Hair follicle dermal papilla cell (primary cell): ENCODE data around the gene VSIG10L. TPM values are rescaled to one million over a fixed set of nuclear protein-coding genes. Genes with fewer than 3 reads are reported as not detected.

Source experiments
- total RNA-seq: library from RNA; depleted of rRNA; stranded (reverse); fragments of >200 nt; gene quantifications from 2 replicates; pipeline ENCODE4 v1.2.3, GENCODE V29; 2012

The VSIG10L gene
- total RNA-seq: 0.49 and 0.81 TPM in 2 replicates

DNA sequence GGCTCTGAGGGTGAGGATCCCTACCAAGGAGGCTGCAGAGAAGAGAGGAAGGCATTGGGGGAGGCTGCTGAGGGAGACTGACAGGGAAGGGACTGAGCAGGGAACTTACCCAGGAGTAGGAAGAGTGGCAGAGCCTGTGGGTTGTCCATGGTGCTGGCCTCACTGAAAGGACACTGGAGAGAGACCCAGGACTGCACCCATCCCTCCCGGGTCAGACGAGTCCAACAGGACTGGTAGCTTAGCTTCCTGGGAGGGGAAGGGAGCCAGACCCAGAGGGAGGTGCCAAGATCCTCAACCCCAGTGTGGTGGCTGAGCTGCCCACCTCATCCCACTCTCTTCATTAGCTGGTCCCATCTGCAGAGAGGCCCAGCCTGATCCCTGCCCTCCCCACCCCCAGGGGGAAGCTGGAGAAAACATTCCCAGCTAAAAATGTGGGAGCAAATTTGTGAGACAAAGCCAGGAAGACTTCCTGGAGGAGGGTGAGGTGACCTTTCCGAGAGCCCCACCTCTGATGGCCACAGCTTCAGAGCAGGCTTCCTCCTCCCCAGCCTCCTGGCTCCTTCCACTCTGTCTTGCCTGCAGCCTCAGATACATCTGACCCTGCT lies at the start of gene VSIG10L:
VSIG10L (minus strand) TSS at position 164 of the 605 bp plus-strand sequence; CDS start at position 149, 15 bp downstream.

DNA sequence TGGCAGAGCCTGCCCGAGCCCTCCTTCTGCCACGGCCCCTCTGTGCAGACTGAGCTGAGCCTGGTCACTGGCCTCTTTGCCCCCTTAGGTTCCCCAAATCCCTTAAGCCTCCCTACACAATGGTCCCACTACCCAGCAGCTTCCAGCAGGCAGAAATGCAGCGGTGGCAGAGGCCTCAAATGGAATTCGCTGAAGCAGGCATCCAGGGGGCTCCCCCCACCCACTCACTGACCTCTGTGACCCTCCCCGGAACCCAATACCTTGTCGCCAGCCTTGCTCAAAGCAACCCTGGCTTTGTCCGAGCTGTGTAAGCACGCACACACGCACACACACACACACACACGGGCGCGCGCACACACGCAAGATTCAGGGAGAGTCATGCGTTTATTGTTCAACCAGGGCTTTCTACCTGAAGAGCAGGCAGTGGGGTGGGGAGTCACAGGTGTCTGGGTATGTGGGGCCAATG lies 46.0 kb upstream of the VSIG10L start, which contains the start of gene LIM2:
LIM2 (minus strand) TSS at position 51 of the 466 bp plus-strand sequence. CDS start 531 bp downstream, outside the sequence.

DNA sequence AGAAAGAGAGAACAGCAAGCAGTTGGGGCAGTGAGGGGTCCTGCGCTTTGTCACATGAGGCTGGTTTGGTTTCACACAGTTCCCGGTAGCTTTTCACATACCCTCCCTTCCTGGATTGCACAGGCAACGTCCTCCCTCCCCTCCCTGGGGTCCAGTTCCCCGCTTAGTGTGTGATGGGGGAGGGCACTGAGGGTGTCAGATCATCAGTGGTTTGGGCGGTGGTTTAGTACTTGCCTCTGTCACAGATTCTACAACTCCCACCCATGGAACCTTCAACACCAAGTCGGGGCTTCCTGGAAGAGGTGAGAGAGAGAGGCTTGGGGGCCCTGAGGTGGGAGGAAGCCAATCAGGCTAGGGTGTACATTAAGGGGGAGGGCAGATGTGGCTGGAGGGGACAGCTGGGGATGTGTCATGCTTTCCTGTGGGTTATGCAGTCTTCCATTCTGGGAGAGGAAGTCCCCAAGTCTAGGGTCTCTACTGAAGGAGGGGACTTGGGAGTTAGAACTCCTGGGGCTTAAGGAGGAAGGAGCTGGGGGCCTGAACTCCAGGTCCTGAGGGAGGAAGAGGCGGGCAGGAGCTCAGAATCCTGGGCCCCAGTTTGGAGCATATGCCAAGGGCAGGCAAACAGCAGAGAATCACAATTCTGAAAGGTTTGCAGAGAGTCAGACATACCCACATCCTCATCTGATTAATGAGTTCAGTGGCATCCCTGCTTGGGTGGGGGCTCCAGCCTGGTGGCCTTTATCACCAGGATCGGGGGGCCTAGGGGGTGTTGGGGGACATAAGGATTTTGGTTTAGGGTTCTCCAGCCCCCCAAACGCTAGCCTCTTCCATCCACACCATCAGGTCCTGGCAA lies 30.9 kb upstream of the VSIG10L start, which contains the start of gene NKG7:
NKG7 (minus strand) TSS at position 6 of the 856 bp plus-strand sequence. CDS start 119 bp downstream, outside the sequence.

DNA sequence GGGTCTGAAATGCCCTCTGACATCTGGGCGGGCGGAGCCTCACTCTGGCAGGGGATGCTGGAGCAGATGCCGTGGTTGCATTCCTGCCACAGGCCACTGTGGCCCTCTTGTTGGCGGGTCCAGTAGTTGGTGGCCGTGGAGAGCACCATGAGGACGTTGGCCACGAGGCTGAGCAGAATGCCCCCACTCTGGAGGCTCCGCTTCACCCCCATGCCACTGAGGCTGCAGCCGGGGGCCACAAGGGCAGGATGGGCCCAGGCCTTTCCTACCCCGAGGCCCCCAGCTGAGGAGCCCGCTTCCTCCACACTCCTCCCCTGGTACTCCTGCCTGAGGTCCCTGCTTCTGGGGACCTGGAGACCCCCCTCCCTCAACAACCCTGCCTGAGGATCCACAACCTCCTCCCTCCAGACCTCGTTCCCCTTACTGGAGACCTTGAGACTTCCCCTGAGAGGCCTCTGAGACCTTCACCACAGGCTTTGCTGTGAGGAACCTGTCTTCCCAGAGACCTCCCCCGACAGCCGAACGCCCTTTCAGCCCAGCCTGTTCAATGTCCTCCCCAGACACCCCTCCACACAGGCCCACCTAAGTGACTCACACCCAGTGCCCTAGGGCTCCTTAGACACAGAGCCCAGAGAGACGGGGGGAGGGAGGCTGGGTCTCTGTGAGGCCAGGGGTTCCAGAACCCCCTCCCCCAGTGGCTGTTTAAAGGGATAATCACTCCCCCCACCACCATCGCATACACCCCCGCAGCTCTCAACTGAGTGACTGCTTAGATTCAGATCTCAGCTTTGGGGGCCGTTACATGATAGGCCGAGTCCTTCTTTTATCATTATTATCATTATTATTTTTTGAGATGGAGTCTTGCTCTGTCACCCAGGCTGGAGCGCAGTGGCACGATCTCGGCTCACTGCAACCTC lies 26.7 kb upstream of the VSIG10L start, which contains the start of gene CLDND2:
CLDND2 (minus strand) TSS at position 638 of the 917 bp plus-strand sequence; CDS start at position 212, 426 bp downstream.

DNA sequence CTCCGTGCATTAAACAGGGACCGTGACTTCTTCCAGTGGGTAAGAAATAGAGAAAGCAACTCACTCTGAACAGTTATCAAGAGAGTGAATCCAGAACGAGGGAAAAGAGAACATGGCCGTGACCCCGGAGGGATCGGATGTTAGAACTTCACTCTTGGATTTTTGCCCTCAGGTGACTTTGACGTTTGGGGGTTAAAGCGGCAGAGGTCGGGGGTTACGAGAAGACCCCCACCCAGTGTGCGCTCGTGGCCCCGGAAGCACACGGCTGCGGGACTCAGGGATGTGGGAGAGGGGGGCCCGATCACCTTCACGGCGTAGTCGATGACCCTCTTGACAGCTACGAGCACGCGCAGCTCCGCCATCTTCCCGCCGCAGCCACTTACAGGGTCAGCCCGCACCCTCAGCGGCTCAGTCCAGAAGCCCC lies 24.0 kb upstream of the VSIG10L start, which contains the start of gene ETFB:
ETFB (minus strand) TSS at position 424 of the 424 bp plus-strand sequence; CDS start at position 362, 62 bp downstream.

DNA sequence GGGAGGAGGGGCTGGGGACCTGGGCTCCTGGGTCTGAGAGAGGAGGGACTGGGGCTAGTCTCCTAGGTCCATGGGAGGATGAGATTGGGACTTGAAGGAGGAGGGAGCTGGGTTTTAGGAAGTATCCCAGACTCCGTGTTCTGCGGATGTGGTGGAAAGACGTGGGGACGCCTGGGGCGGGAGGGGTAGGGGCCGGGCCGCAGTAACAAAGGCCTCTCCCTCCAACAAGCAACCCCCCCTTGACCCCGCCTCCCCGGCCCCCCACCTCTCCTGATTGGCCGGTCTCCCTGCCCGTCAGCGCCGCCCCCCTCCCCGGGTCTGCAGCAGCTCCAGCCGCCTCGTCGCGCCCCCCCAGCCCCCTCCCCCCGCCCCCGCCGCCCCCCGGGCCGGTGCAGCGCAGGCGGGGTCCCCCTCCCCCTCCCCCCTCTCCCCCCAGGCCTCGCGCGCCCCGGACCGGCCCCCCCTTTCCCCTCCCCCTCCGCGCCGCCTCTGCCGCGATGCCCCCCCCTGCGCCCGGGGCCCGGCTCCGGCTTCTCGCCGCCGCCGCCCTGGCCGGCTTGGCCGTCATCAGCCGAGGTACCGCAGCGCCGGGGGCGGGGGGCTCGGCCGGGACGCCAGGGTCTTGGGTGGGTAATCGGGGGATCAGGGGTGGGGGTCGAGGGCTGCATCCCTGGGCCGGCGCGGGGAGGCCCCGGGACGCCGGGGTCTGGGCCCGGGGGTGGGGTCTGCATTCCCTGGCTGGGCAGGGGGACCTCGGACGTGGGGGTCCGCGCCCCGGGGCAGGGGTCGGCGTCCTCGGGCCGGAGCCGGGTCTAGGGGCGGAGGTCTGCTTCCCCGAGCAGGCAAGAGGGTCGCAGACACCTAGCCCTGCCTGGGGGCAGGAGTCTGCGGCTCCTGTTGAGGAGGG lies 30.3 kb downstream of the VSIG10L start, which contains the start of gene IGLON5:
IGLON5 (plus strand) TSS at position 294 of the 907 bp plus-strand sequence; CDS start at position 498, 204 bp downstream.

Other genes starting within 250 kb of the VSIG10L start
- gene CTU1, start 233.7 kb downstream of the VSIG10L start, total RNA-seq: 5.3 and 5.4 TPM in 2 replicates
- not detected in 2 replicates for gene SIGLEC9, start 217.2 kb downstream of the VSIG10L start, total RNA-seq
- gene SIGLEC7, start 199.8 kb downstream of the VSIG10L start, total RNA-seq: not detected in 2 replicates
- gene CD33, start 117.1 kb downstream of the VSIG10L start, total RNA-seq: not detected in 2 replicates
- gene SIGLECL1, start 91.1 kb downstream of the VSIG10L start, total RNA-seq: not detected in 2 replicates
- gene IGLON5, start 30.5 kb downstream of the VSIG10L start, total RNA-seq: not detected in 2 replicates
- gene ETFB, start 24.2 kb upstream of the VSIG10L start, total RNA-seq: 48.0 and 58.5 TPM in 2 replicates
- not detected in 2 replicates for gene CLDND2, start 26.9 kb upstream of the VSIG10L start, total RNA-seq
- gene NKG7, start 30.5 kb upstream of the VSIG10L start, total RNA-seq: not detected in 2 replicates
- gene LIM2, start 45.8 kb upstream of the VSIG10L start, total RNA-seq: not detected in 2 replicates
- gene C19orf84, start 48.5 kb upstream of the VSIG10L start, total RNA-seq: not detected in 2 replicates
- not detected in 2 replicates for gene SIGLEC10, start 75.5 kb upstream of the VSIG10L start, total RNA-seq
- gene SIGLEC8, start 116.3 kb upstream of the VSIG10L start, total RNA-seq: not detected in 2 replicates
- gene CEACAM18, start 136.4 kb upstream of the VSIG10L start, total RNA-seq: not detected in 2 replicates
- gene SIGLEC12, start 159.7 kb upstream of the VSIG10L start, total RNA-seq: not detected in 2 replicates
- gene SIGLEC6, start 189.5 kb upstream of the VSIG10L start, total RNA-seq: not detected in 2 replicates
- 8.4 and 9.4 TPM in 2 replicates for gene ZNF175, start 229.1 kb upstream of the VSIG10L start, total RNA-seq